WTC11 (cell line): ENCODE data around the gene INHBB. TPM values are rescaled to one million over a fixed set of nuclear protein-coding genes. Genes with fewer than 3 reads are reported as not detected.

Experiments
- ATAC-seq: fragments of 200-7000 bp; cut with Tn5 transposase; 2 replicates; pipeline ENCODE4 v1.10.0; 2021; ENCODE audit warnings: mild to moderate bottlenecking, moderate library complexity
- CTCF ChIA-PET: fragments of 300-600 bp; sonication (Branson Sonifier 250); formaldehyde crosslinking; loops from one replicate; lab custom pipeline; 2021; ENCODE audit warnings: antibody characterized with exemption; lab: Charles Lee
- POLR2A ChIA-PET: fragments of 350-600 bp; sonication (Branson Sonifier 250); formaldehyde crosslinking; loops from one replicate; lab custom pipeline; 2021; ENCODE audit warnings: antibody characterized with exemption; lab: Charles Lee
- DNase-seq: peaks from one replicate; pipeline ENCODE4 v3.0.0; 2021; ENCODE audit warnings: low spot score
- H3K27ac Mint-ChIP-seq: 2 replicates; pipeline ENCODE4 v1.8.0; 2021; ENCODE audit warnings: mixed read lengths
- H3K27me3 Mint-ChIP-seq: 2 replicates; pipeline ENCODE4 v1.8.0; 2021; ENCODE audit warnings: low read depth, mild to moderate bottlenecking, moderate library complexity, mixed read lengths
- H3K36me3 Mint-ChIP-seq: 2 replicates; pipeline ENCODE4 v1.8.0; 2021; ENCODE audit warnings: mixed read lengths
- H3K4me1 Mint-ChIP-seq: 2 replicates; pipeline ENCODE4 v1.8.0; 2022; ENCODE audit warnings: mixed read lengths
- H3K4me3 Mint-ChIP-seq: 2 replicates; pipeline ENCODE4 v1.8.0; 2021; ENCODE audit warnings: mild to moderate bottlenecking, moderate library complexity, mixed read lengths
- H3K9me3 Mint-ChIP-seq: 2 replicates; pipeline ENCODE4 v1.8.0; 2021; ENCODE audit warnings: mixed read lengths
- ATF2 ChIP-seq: sonication (generic); formaldehyde crosslinking; IDR thresholded peaks from 2 replicates; pipeline ENCODE4 v1.8.1; 2022; ENCODE audit warnings: low read depth, missing genetic modification reagents, borderline replicate concordance
- CBFB ChIP-seq: sonication (generic); formaldehyde crosslinking; IDR thresholded peaks from 2 replicates; pipeline ENCODE4 v1.8.1; 2022; ENCODE audit warnings: mild to moderate bottlenecking, low read depth, missing genetic modification reagents
- FOXP1 ChIP-seq: sonication (generic); formaldehyde crosslinking; IDR thresholded peaks from 2 replicates; pipeline ENCODE4 v1.8.0; 2022; ENCODE audit warnings: missing genetic modification reagents, mild to moderate bottlenecking, moderate library complexity, borderline replicate concordance
- JAZF1 ChIP-seq: fragments of 250-450 bp; sonication (Bioruptor Pico); IDR thresholded peaks from 2 replicates; pipeline ENCODE4 v1.9.0; 2021; ENCODE audit warnings: moderate library complexity, mild to moderate bottlenecking, inconsistent platforms
- MXD4 ChIP-seq: fragments of 250-450 bp; sonication (Bioruptor Pico); IDR thresholded peaks from 2 replicates; pipeline ENCODE4 v1.8.0; 2021; ENCODE audit warnings: mild to moderate bottlenecking, moderate library complexity, borderline replicate concordance
- MYBL2 ChIP-seq: sonication (generic); formaldehyde crosslinking; IDR thresholded peaks from 2 replicates; pipeline ENCODE4 v1.8.1; 2023; ENCODE audit warnings: mild to moderate bottlenecking, moderate library complexity, missing genetic modification reagents
- NFE2L1 ChIP-seq: sonication (generic); formaldehyde crosslinking; IDR thresholded peaks from 2 replicates; pipeline ENCODE4 v1.8.1; 2023; ENCODE audit warnings: missing genetic modification reagents
- TP53 ChIP-seq: sonication (generic); formaldehyde crosslinking; IDR thresholded peaks from 2 replicates; pipeline ENCODE4 v1.8.1; 2023; ENCODE audit warnings: mild to moderate bottlenecking, missing genetic modification reagents
- ZBTB21 ChIP-seq: sonication (generic); formaldehyde crosslinking; IDR thresholded peaks from 2 replicates; pipeline ENCODE4 v1.8.1; 2023; ENCODE audit warnings: mild to moderate bottlenecking, missing genetic modification reagents, borderline replicate concordance
- ZNF416 ChIP-seq: fragments of 250-450 bp; sonication (Bioruptor Pico); IDR thresholded peaks from 2 replicates; pipeline ENCODE4 v1.9.0; 2021; ENCODE audit warnings: mild to moderate bottlenecking, inconsistent platforms
- ZNF423 ChIP-seq: fragments of 250-450 bp; sonication (Bioruptor Pico); IDR thresholded peaks from 2 replicates; pipeline ENCODE4 v2.1.2; 2022; ENCODE audit warnings: mild to moderate bottlenecking, moderate library complexity
- total RNA-seq: library from RNA; stranded (reverse); gene quantifications from 3 replicates; pipeline ENCODE4 v1.2.3, GENCODE V29; 2021
- TF ChIP-seq, protein P1 (sequence below): sonication (generic); formaldehyde crosslinking; IDR thresholded peaks from 2 replicates; pipeline ENCODE4 v1.8.1; 2022; ENCODE audit warnings: low read depth, mild to moderate bottlenecking, moderate library complexity, missing genetic modification reagents, borderline replicate concordance
- TF ChIP-seq, protein P2 (sequence below): fragments of 250-450 bp; sonication (Bioruptor Pico); IDR thresholded peaks from 2 replicates; pipeline ENCODE4 v1.9.0; 2021; ENCODE audit warnings: mild to moderate bottlenecking
- TF ChIP-seq, protein P3 (sequence below): fragments of 250-450 bp; sonication (Bioruptor Pico); IDR thresholded peaks from 2 replicates; pipeline ENCODE4 v1.9.0; 2021; ENCODE audit warnings: mild to moderate bottlenecking
- TF ChIP-seq, protein P4 (sequence below): sonication (generic); formaldehyde crosslinking; IDR thresholded peaks from 2 replicates; pipeline ENCODE4 v1.8.0; 2022; ENCODE audit warnings: mild to moderate bottlenecking, missing genetic modification reagents
- TF ChIP-seq, protein P5 (sequence below): sonication (generic); formaldehyde crosslinking; IDR thresholded peaks from 2 replicates; pipeline ENCODE4 v1.8.1; 2023; ENCODE audit warnings: mild to moderate bottlenecking, missing genetic modification reagents, borderline replicate concordance
- TF ChIP-seq, protein P6 (sequence below): sonication (generic); formaldehyde crosslinking; IDR thresholded peaks from 2 replicates; pipeline ENCODE4 v1.8.1; 2022; ENCODE audit warnings: mild to moderate bottlenecking, moderate library complexity, missing genetic modification reagents

The INHBB gene
- total RNA-seq, 1 experiment from 2014 or later: 0.26 TPM

- TF ChIP-seq, protein P1, sequence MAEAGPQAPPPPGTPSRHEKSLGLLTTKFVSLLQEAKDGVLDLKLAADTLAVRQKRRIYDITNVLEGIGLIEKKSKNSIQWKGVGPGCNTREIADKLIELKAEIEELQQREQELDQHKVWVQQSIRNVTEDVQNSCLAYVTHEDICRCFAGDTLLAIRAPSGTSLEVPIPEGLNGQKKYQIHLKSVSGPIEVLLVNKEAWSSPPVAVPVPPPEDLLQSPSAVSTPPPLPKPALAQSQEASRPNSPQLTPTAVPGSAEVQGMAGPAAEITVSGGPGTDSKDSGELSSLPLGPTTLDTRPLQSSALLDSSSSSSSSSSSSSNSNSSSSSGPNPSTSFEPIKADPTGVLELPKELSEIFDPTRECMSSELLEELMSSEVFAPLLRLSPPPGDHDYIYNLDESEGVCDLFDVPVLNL (CRISPR knock-in tag): no peak
- no peak for TF ChIP-seq MXD4 (CRISPR knock-in tag)
Observed at GRCh38 chr2:120367221-120367620, 21.3 kb downstream of the INHBB start (continued).

- peaks cover 27% of the 10 kb centered on the region for H3K4me1 Mint-ChIP-seq
- no peak for TF ChIP-seq ZBTB21
- TF ChIP-seq ZNF416: no peak
- TF ChIP-seq MYBL2 (CRISPR knock-in tag): no peak
- no peak for TF ChIP-seq CBFB (CRISPR knock-in tag)
- TF ChIP-seq JAZF1 (CRISPR knock-in tag): no peak
- H3K4me3 Mint-ChIP-seq: no peak overlapping the region
- H3K27ac Mint-ChIP-seq: no peak overlapping the region
- peaks cover 15% of the 10 kb centered on the region for H3K27me3 Mint-ChIP-seq
- ChIA-PET CTCF (no interaction called here), POLR2A (no interaction called here)
- H3K36me3 Mint-ChIP-seq: no peaks in the 10 kb centered on the region
- ATAC-seq (no peak), DNase-seq (no peak)
- H3K9me3 Mint-ChIP-seq: no peaks in the 10 kb centered on the region
Observed at GRCh38 chr2:120367649-120368048, 21.7 kb downstream of the INHBB start.

DNA sequence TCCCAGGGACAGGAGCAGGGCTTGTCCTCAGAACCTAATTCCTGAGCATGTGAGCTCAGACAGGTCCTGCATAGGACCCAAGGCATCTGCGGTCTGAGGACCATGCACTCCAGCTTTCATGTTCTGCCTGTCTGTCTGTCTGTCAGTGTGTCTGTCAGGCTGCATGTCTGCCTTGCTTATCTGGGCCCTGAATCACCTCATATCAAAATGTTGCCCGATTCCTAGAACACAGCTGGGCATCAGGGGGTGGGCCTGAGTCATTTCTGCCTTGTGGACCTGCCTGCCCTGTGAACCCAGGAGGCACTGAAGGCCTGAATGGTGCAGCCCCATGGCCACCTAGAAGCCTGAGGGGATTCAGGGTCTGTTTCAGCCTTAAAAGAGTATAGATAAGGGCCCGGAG lies 22.1 kb downstream of the INHBB start:
- CTCF ChIA-PET: no interaction called here
- H3K27me3 Mint-ChIP-seq: peaks cover 15% of the 10 kb centered on the region

More for the DNA sequence above, 22.1 kb downstream of the INHBB start:
- H3K27ac Mint-ChIP-seq: no peak overlapping the region
- H3K4me3 Mint-ChIP-seq: no peak overlapping the region
- DNase-seq (no peak), ATAC-seq (no peak)
- H3K4me1 Mint-ChIP-seq: peaks cover 27% of the 10 kb centered on the region
- POLR2A ChIA-PET: no interaction called here
- no peaks in the 10 kb centered on the region for H3K36me3 Mint-ChIP-seq
- TF ChIP-seq NFE2L1 (CRISPR knock-in tag) (no peak), ZNF423 (CRISPR knock-in tag) (no peak), JAZF1 (CRISPR knock-in tag) (no peak), TP53 (CRISPR knock-in tag) (no peak), ATF2 (CRISPR knock-in tag) (no peak), FOXP1 (CRISPR knock-in tag) (no peak)
- TF ChIP-seq, protein P2, sequence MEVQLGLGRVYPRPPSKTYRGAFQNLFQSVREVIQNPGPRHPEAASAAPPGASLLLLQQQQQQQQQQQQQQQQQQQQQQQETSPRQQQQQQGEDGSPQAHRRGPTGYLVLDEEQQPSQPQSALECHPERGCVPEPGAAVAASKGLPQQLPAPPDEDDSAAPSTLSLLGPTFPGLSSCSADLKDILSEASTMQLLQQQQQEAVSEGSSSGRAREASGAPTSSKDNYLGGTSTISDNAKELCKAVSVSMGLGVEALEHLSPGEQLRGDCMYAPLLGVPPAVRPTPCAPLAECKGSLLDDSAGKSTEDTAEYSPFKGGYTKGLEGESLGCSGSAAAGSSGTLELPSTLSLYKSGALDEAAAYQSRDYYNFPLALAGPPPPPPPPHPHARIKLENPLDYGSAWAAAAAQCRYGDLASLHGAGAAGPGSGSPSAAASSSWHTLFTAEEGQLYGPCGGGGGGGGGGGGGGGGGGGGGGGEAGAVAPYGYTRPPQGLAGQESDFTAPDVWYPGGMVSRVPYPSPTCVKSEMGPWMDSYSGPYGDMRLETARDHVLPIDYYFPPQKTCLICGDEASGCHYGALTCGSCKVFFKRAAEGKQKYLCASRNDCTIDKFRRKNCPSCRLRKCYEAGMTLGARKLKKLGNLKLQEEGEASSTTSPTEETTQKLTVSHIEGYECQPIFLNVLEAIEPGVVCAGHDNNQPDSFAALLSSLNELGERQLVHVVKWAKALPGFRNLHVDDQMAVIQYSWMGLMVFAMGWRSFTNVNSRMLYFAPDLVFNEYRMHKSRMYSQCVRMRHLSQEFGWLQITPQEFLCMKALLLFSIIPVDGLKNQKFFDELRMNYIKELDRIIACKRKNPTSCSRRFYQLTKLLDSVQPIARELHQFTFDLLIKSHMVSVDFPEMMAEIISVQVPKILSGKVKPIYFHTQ (CRISPR knock-in tag): no peak
- TF ChIP-seq, protein P3, sequence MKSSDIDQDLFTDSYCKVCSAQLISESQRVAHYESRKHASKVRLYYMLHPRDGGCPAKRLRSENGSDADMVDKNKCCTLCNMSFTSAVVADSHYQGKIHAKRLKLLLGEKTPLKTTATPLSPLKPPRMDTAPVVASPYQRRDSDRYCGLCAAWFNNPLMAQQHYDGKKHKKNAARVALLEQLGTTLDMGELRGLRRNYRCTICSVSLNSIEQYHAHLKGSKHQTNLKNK (CRISPR knock-in tag): no peak
- TF ChIP-seq, protein P4, sequence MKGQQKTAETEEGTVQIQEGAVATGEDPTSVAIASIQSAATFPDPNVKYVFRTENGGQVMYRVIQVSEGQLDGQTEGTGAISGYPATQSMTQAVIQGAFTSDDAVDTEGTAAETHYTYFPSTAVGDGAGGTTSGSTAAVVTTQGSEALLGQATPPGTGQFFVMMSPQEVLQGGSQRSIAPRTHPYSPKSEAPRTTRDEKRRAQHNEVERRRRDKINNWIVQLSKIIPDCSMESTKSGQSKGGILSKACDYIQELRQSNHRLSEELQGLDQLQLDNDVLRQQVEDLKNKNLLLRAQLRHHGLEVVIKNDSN: no peak
- TF ChIP-seq, protein P5, sequence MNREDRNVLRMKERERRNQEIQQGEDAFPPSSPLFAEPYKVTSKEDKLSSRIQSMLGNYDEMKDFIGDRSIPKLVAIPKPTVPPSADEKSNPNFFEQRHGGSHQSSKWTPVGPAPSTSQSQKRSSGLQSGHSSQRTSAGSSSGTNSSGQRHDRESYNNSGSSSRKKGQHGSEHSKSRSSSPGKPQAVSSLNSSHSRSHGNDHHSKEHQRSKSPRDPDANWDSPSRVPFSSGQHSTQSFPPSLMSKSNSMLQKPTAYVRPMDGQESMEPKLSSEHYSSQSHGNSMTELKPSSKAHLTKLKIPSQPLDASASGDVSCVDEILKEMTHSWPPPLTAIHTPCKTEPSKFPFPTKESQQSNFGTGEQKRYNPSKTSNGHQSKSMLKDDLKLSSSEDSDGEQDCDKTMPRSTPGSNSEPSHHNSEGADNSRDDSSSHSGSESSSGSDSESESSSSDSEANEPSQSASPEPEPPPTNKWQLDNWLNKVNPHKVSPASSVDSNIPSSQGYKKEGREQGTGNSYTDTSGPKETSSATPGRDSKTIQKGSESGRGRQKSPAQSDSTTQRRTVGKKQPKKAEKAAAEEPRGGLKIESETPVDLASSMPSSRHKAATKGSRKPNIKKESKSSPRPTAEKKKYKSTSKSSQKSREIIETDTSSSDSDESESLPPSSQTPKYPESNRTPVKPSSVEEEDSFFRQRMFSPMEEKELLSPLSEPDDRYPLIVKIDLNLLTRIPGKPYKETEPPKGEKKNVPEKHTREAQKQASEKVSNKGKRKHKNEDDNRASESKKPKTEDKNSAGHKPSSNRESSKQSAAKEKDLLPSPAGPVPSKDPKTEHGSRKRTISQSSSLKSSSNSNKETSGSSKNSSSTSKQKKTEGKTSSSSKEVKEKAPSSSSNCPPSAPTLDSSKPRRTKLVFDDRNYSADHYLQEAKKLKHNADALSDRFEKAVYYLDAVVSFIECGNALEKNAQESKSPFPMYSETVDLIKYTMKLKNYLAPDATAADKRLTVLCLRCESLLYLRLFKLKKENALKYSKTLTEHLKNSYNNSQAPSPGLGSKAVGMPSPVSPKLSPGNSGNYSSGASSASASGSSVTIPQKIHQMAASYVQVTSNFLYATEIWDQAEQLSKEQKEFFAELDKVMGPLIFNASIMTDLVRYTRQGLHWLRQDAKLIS (CRISPR knock-in tag): no peak
- TF ChIP-seq, protein P6, sequence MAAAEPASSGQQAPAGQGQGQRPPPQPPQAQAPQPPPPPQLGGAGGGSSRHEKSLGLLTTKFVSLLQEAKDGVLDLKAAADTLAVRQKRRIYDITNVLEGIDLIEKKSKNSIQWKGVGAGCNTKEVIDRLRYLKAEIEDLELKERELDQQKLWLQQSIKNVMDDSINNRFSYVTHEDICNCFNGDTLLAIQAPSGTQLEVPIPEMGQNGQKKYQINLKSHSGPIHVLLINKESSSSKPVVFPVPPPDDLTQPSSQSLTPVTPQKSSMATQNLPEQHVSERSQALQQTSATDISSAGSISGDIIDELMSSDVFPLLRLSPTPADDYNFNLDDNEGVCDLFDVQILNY (CRISPR knock-in tag): no peak
- H3K9me3 Mint-ChIP-seq: no peaks in the 10 kb centered on the region
